Middle frontal gyrus (tissue), 1 donor: ENCODE data around the gene UQCR10.
A peak's percentile ranks its signal among the peaks of the same experiment; 100 is the strongest.

Source experiments
- DNase-seq: peaks from one replicate; pipeline ENCODE4 v3.0.0-alpha.2; 2015; ENCODE audit warnings: low spot score; ENCODE audit errors: extremely low spot score

The UQCR10 gene

GRCh38 chr22:29798318-29798717 lies 31.1 kb downstream of the UQCR10 start:
- DNase-seq: no peak

DNA sequence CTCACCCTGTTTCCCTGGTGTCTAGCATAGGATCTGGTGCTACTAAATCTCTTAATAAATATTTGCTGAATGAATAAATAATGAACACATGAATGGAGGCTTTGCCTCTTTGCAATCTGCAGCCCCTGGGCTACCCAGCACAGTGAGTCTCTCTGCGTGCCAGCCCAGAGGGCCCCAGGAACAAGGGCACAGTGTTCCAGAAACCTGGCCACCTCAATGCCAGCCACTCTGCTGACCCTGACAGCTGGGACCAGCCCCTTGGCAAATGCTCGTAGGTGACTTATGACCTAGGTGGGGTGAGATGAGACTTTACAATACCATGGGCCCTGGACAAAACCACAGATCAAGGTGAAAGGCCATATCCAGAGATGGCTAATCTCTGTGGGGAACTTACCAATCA lies 31.6 kb downstream of the UQCR10 start:
- DNase-seq: no peak

DNA sequence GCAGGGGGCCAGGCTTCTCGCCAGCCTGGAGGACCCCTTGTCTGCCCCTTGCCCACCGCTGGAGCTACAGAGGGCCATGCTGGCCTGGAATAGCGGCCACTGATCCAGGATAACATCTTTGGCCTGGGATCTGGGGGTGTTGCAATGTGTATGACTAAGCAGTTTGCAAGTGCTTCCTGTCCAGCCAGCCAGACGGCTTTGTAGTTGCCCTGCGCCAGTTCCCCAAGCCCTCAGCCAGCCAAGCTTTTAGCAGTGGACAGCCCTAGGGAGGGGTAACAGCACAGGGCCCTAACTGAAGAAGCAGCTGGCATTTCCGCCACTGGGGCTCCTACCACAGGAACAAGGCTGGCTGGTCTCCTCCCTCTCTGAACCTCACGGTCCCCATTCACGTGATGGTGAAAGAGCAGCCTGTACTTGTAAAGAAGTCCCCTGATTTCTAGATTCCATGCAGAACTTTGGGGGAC lies 32.1 kb downstream of the UQCR10 start:
- DNase-seq: peak; percentile 13

GRCh38 chr22:29801153-29801552 lies 34.0 kb downstream of the UQCR10 start:
- DNase-seq: no peak

DNA sequence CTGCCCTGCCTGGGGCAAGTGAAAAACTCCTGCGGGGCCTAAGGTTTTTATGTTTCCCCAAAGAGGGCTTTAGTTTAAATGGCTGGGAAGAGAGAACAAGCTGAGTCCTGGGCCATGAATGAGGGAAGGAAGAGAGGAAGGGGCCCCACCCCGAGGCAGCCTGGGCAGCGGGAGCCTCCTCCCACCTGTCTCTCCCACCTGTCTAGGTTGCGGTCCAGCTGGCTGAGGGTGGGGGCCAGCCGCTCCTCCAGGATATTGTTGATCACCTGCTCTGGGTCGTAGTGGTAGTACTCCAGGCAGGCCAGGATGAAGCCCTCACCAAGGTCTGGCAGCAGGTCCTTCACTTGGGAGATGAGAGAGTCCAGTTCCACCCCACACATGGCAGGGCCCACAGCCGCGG lies 34.6 kb downstream of the UQCR10 start:
- no peak for DNase-seq

DNA sequence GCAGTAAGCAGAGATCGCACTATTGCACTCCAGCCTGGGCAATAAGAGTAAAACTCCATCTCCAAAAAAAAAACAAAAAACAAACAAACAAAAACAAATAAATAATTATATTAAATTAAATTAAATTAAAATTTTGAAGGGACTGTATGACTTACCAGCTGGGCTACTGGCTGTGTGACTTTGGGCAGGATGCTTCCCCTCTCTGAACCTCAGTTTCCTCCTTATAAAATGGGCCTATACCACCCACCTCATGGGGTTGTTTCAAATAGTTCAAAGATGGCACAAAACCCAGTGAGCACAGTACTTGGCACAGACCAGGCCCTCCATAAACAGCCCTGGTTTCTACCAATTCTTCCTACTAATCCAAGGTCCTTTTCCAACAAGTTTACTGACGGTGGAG lies 36.0 kb downstream of the UQCR10 start:
- no peak for DNase-seq

DNA sequence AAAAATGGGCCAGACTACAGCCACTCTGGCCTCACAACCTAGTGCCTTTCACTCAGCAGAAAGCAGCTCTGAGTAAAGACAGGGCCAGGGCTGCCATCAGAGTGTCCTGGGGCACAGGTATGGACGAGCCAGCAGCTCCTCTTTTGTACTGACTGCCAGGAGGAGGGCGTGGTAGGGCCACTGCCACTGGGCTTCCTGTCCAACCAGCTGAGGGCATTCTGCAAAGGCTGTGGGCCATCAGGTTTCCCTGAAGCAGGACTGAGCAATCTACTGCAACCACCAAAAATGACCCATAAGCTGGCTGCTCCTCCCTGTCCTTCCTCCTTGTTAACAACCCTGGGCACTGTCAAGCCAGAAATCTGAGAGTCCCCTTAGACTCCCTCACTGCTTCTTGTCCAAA lies 37.8 kb downstream of the UQCR10 start:
- DNase-seq: no peak

DNA sequence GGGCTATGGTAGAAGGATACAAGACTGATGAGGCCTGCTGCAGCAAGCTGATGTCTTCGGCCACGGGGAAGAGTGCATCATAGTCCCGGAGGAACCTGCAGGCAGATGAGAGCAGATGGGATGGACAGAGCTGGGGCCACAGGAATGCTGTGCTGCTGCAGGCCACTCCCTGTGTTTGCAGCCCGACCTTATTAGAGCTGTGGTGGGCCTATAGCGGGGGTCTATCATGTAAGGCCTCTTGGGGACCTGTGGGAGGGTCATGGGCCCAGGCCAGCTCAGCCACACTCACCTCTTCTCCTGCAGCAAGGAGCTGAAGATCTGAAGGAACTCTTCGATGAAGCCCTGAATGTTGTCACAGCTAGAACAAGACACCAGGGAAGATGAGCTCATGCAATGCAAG lies 39.0 kb downstream of the UQCR10 start:
- DNase-seq: no peak

DNA sequence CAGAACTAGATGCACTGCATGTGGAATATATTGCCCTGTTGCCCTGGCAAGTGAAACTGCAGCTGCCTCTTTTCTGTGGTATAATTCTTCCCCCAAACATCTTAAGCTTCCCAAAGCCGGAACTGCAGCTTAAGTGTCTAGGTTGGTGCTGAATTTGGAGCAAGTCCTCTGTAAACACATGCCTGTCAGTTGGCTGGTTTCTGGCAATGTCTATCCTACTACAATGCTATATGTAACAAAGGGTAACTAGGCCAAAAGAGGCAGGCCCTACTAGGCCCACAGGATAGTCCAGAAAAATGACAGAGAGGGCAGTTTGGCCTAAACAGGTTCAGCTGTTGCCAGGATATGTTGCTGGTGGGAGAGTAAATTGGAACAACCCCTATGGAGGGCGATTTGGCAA lies 43.0 kb downstream of the UQCR10 start:
- DNase-seq: no peak

DNA sequence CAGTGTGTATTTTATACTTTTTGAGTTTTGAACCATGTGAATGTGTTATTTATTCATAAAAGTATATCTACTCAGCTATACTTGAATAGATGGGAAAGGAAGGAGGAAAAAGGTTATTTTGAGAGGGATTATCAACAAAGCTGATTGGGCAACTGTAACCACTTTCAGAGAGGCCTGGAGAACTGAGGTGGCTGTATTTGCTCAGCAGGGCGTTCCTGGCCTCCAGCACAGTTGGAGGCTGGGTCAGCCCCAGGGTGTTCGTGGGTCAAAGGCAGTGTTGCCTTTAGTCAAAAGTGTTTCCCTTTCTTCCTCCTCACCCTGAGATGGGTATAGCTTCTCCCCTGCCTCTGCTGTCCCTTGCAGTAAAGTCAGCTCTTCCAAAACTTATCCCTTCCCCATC lies 44.2 kb downstream of the UQCR10 start:
- DNase-seq: no peak

- no peak for DNase-seq
Observed at GRCh38 chr22:29813126-29813525, 46.0 kb downstream of the UQCR10 start.

GRCh38 chr22:29813563-29813962 lies 46.4 kb downstream of the UQCR10 start:
- DNase-seq: no peak

GRCh38 chr22:29814003-29814402 lies 46.8 kb downstream of the UQCR10 start:
- DNase-seq: no peak

DNA sequence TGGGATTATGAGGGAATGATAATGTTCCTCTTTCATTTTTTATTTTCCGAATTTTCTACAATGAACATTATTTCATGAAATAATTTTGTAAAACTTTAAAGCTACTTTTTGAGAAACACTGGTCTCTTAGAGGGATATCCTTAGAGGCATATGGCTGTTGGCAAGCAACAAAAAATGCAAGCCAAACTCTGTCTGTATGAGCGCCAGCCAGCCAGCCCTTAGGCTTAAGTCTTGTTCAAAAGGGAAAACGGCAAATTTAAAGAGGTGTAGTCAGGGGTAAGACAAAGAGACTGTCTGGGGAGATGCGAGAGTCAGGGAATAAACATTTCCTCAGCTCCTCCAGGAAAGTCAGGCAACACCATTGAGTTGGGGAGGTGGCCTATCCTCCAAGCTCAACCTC lies 48.4 kb downstream of the UQCR10 start:
- no peak for DNase-seq

GRCh38 chr22:29816128-29816527 lies 49.0 kb downstream of the UQCR10 start:
- DNase-seq: no peak

GRCh38 chr22:29816539-29816938 lies 49.4 kb downstream of the UQCR10 start:
- peak; percentile 22 for DNase-seq

DNA sequence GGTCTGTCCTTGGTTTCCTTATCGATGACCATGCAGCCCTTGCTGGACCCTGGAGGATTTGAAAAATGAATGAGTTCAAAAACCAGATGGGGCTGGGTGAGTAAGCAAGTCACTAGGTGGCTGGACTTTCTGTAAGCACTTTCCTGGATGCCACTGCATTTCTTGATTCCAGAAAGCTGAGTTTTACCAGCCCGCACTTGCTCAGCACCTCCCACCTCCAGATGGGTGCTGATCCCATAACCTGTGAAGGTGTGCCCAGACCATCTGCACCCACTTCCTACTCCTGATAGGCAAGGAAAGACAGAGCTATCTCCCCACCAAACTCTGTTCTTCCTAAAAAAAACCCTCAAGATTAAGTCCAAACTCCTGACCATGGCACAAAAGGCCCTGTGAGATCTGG lies 49.8 kb downstream of the UQCR10 start:
- DNase-seq: no peak

DNA sequence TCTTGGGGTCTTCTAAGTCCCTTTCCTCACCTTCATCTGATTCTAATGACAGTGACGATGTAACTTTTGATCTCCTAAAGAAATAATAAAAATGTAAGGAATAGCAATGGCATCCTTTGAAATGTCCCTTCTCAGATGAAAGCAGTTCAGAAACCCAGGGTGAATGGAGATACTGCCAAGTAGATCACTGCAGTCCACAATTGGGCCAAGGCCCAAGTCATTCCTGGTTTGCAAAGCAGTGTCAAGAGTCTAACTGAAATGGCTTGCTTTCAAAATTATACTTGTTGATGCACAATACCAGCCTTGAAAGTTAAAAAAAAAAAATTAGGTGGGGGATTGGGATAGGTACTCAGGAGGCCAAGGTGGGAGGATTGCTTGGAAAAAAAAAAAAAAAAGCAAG lies 50.6 kb downstream of the UQCR10 start:
- no peak for DNase-seq

- no peak for DNase-seq
Observed at GRCh38 chr22:29819501-29819900, 52.3 kb downstream of the UQCR10 start.
